HEK293T (cell line): ENCODE measurements around the gene JMJD1C.

Experiments used
- ARNT ChIP-seq: fragments of 450-650 bp; IDR thresholded peaks from 2 replicates; pipeline ENCODE4 v1.6.1; 2017; ENCODE audit warnings: mild to moderate bottlenecking
- CTBP1 ChIP-seq: fragments of 450-650 bp; IDR thresholded peaks from 2 replicates; pipeline ENCODE4 v1.6.1; 2016; ENCODE audit warnings: borderline replicate concordance
- ELF4 ChIP-seq: fragments of 450-650 bp; IDR thresholded peaks from 2 replicates; pipeline ENCODE4 v1.6.1; 2017; ENCODE audit warnings: antibody characterized with exemption
- FOXM1 ChIP-seq: fragments of 450-650 bp; IDR thresholded peaks from 2 replicates; pipeline ENCODE4 v1.6.1; 2017; ENCODE audit warnings: mild to moderate bottlenecking, borderline replicate concordance
- HDGF ChIP-seq: fragments of 450-650 bp; IDR thresholded peaks from 2 replicates; pipeline ENCODE4 v1.6.1; 2017; ENCODE audit warnings: antibody characterized with exemption, borderline replicate concordance
- SP1 ChIP-seq: fragments of 450-650 bp; IDR thresholded peaks from 2 replicates; pipeline ENCODE4 v1.6.1; 2017
- SUZ12 ChIP-seq: fragments of 450-650 bp; IDR thresholded peaks from 2 replicates; pipeline ENCODE4 v1.6.1; 2016; ENCODE audit warnings: mild to moderate bottlenecking
- TARDBP ChIP-seq: fragments of 450-650 bp; IDR thresholded peaks from 2 replicates; pipeline ENCODE4 v1.6.1; 2016
- ZNF384 ChIP-seq: fragments of 450-650 bp; IDR thresholded peaks from 2 replicates; pipeline ENCODE4 v1.6.1; 2016

DNA sequence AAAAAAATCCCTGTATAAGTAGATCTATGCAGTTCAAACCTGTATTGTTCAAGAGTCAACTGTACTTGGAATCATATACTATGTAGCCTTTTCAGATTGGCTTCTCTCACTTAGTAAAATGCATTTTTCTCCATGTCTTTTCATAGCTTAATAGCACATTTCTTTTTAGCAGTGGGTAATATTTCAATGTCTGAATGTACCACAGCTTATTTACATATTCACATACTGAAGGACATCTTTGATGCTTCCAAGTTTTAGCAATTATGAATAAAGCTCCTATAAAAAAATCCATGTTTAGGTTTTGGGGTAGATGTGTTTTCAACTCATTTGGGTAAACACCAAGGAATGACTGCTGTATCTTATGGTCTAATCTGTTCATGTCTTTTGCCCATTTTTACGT is 177.6 kb downstream of the JMJD1C start:
- TF ChIP-seq ARNT (no peak), ZNF384 (no peak), SP1 (no peak), CTBP1 (no peak), ELF4 (no peak), SUZ12 (no peak), HDGF (no peak), TARDBP (no peak), FOXM1 (no peak)
